ENCODE results near the gene TBR1.

GRCh38 chr2:161445097-161445496 is 29.0 kb downstream of the TBR1 start:
- TF ChIP-seq CTCF (IDR thresholded peaks at IDR 0.05), result no peak
- TF ChIP-seq POLR2A (IDR thresholded peaks at IDR 0.05), result no peak

Measured in lower leg skin (tissue), 3 donors.